ENCODE data around the gene MPRIP.

DNA sequence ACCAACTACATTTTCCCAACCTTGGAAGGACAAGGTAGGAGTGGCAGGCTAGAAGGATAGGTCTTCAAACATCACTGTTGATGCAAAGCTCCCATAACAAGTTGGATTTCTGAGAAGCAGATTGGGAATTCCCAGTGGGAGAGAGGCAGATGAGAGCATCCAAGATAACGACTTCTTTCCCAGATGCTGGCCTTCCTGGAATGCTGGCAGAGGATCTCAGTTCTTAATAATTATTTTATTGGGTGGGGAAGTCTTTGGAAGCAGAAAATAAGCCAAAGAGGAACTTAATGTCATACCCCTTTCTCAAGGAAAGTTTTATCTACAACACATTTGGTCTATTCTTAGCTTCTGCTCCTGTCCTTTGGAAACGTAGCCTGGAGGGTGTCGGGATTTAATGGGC is 64.5 kb downstream of the MPRIP start:
- no peak for TF ChIP-seq SIN3A (IDR thresholded peaks at IDR 0.05; ENCODE audit: borderline replicate concordance, insufficient read depth, low read length)
- TF ChIP-seq POLR2AphosphoS5 (IDR thresholded peaks at IDR 0.05; ENCODE audit: low read depth, low read length): no peak
- TF ChIP-seq TAF1 (IDR thresholded peaks at IDR 0.05; ENCODE audit: borderline replicate concordance, insufficient read depth, low read length): no peak
- TF ChIP-seq, protein P1, sequence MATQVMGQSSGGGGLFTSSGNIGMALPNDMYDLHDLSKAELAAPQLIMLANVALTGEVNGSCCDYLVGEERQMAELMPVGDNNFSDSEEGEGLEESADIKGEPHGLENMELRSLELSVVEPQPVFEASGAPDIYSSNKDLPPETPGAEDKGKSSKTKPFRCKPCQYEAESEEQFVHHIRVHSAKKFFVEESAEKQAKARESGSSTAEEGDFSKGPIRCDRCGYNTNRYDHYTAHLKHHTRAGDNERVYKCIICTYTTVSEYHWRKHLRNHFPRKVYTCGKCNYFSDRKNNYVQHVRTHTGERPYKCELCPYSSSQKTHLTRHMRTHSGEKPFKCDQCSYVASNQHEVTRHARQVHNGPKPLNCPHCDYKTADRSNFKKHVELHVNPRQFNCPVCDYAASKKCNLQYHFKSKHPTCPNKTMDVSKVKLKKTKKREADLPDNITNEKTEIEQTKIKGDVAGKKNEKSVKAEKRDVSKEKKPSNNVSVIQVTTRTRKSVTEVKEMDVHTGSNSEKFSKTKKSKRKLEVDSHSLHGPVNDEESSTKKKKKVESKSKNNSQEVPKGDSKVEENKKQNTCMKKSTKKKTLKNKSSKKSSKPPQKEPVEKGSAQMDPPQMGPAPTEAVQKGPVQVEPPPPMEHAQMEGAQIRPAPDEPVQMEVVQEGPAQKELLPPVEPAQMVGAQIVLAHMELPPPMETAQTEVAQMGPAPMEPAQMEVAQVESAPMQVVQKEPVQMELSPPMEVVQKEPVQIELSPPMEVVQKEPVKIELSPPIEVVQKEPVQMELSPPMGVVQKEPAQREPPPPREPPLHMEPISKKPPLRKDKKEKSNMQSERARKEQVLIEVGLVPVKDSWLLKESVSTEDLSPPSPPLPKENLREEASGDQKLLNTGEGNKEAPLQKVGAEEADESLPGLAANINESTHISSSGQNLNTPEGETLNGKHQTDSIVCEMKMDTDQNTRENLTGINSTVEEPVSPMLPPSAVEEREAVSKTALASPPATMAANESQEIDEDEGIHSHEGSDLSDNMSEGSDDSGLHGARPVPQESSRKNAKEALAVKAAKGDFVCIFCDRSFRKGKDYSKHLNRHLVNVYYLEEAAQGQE (IDR thresholded peaks at IDR 0.05; ENCODE audit: insufficient read depth in 1 of 2, low read depth in 2 of 2, low read length in 2 of 2): no peak
